SJCRH30 (cell line): Measurements from ENCODE around the gene TMPRSS3. TPM values are rescaled to one million over a fixed set of nuclear protein-coding genes. Genes with fewer than 3 reads are reported as not detected.

Experiments used
- DNase-seq, 2 experiments: peaks; one replicate each; pipeline ENCODE4 v3.0.0-alpha.2; 2015 to 2020
- H3K27ac ChIP-seq: fragments of 250-450 bp; sonication (Bioruptor Pico); 2 replicates; pipeline ENCODE4 v1.5.1; 2020; ENCODE audit warnings: mild to moderate bottlenecking, moderate library complexity
- H3K27me3 ChIP-seq: fragments of 250-450 bp; sonication (Bioruptor Pico); 2 replicates; pipeline ENCODE4 v1.5.1; 2020; ENCODE audit warnings: mild to moderate bottlenecking, moderate library complexity
- H3K36me3 ChIP-seq: fragments of 250-450 bp; sonication (Bioruptor Pico); 2 replicates; pipeline ENCODE4 v1.5.1; 2020; ENCODE audit warnings: mild to moderate bottlenecking, moderate library complexity
- H3K4me1 ChIP-seq: fragments of 250-450 bp; sonication (Bioruptor Pico); 2 replicates; pipeline ENCODE4 v1.5.1; 2020; ENCODE audit warnings: mild to moderate bottlenecking, moderate library complexity
- H3K4me3 ChIP-seq: fragments of 250-450 bp; sonication (Bioruptor Pico); 2 replicates; pipeline ENCODE4 v1.5.1; 2020; ENCODE audit warnings: mild to moderate bottlenecking, moderate library complexity
- H3K9me3 ChIP-seq: fragments of 250-450 bp; sonication (Bioruptor Pico); replicated peaks from 2 replicates; pipeline ENCODE4 v1.5.1; 2020; ENCODE audit warnings: mild to moderate bottlenecking, moderate library complexity
- total RNA-seq: library from RNA; depleted of rRNA; stranded (reverse); fragments of >200 nt; shearing (Covaris generic); gene quantifications from 2 replicates; pipeline ENCODE4 v1.2.3, GENCODE V29; 2014

TMPRSS3 gene
- total RNA-seq, 1 experiment from 2014 or later, result not detected

DNA sequence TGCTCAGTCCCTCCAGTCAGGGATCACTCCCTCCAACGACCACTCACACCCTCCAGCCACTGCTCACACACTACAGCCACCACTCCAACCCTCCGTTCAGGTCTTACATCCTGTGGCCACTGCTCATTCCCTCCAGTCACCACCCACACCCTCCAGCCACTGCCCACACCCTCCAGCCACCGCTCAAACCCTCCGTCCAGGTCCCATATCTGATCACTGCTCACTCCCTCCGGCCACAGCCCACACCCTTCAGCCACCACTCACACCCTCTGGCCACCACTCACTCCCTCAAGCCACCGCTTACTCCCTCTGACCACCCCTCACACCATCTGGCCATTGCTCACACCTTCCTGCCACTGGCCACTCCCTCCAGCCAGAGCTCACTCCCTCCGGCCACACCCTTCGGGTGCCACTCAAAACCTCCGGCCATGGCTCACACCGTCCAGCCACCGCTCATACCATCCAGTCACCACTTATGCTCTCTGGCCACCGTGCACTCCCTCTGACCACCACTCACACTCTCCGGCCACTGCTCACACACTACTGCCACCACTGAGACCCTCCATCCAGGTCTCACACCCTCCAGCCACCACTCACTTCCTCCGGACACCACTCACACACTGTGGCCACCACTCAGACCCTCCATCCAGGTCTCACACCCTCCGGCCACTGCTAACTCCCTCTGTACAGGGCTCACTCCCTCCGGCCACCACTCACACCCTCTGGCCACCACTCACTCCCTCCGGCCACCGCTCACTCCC is 24.8 kb downstream of the TMPRSS3 start:
- Histone ChIP-seq H3K27me3 (no peaks in the 10 kb centered on the region), H3K36me3 (no peaks in the 10 kb centered on the region), H3K4me1 (no peaks in the 10 kb centered on the region), H3K27ac (no peak overlapping the region), H3K4me3 (no peak overlapping the region), H3K9me3 (no peaks in the 10 kb centered on the region)
- DNase-seq, result no peak

GRCh38 chr21:42369821-42370220 is 26.0 kb downstream of the TMPRSS3 start:
- Histone ChIP-seq H3K27ac (no peak overlapping the region), H3K27me3 (peaks cover 3% of the 10 kb centered on the region; the same call in 1 of the 2 replicates), H3K9me3 (no peaks in the 10 kb centered on the region), H3K4me3 (no peak overlapping the region), H3K4me1 (no peaks in the 10 kb centered on the region), H3K36me3 (no peaks in the 10 kb centered on the region)
- no peak for DNase-seq

DNA sequence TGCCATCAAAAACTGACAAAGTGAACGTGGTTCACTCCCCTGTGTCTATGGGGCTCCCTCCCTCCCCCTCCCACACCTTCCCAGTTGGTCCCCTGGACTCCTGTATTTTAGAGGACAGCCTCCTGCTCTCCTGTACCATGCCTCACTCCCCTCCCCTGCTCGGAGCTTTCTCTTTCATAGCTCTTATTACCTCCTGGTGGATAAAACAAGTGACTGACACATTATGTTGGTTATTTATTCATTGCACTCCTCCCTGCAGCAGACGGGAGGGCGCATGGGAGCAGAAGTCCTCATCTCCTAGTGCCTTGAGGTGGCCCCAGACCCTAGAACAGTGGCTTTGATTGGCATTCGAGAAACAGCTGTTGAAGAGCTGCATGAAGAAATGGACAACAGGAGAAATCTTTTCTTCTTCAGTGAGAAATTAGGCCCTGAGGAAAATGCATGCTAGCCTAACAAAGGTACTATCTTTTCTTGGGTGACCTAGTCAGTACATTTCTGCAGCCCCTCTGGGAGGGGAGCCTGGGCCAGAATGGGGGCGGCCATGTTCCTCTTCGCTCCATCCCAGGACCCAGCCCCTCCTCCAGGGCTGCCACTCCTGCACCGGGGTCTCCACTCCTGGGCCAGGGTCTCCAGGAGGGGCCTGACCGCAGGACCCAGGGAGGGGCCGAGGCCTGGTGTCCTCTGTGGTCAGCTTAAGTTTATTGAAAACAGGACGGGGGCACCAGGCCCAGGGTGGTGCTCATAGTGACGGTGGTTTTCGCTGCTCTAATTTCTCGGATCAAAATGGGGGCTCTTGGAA is 28.3 kb downstream of the TMPRSS3 start:
- H3K36me3 ChIP-seq, result no peaks in the 10 kb centered on the region
- no peak overlapping the region for H3K27ac ChIP-seq
- H3K9me3 ChIP-seq, result no peaks in the 10 kb centered on the region
- H3K4me3 ChIP-seq, result no peak overlapping the region
- peaks cover 11% of the 10 kb centered on the region; the same call in 1 of the 2 replicates for H3K27me3 ChIP-seq
- no peak for DNase-seq
- no peaks in the 10 kb centered on the region for H3K4me1 ChIP-seq

DNA sequence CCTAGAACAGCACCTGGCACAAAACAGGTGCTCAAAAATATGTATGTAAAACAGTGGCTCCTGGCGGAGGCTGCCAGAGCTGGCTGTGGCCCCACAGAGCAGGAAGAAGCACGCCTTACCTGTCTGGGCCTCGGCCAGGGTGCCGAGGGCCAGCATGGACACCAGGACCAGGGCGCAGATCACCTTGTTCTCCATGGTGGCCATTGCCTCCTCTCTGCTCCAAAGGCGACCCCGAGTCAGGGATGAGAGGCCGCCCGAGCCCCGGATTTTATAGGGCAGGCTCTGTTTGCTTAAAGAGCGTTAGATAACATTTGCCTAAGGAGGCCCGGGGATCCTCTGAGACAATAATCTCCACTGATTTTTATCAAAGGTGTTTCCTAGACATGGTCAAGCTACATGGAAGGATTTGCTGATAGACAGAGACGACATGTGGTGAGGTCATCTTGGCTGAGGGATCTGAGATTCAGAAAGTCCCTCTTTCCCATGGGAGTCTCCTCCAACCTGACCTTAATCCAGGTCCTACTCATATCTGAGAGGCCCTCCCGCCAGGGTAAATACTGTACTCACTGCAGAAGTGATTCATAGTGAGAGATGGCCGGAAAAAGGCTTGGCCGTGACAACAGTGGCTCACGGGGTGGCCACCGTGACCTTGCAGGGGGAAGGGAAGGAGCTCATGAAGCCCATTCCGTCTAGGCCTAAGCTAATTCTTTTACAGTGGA is 29.4 kb downstream of the TMPRSS3 start, which contains the start of gene TFF1:
TSS of gene TFF1 (minus strand) at position 244 of the 719 bp plus-strand sequence. CDS start at position 204, 40 bp downstream.
- H3K4me3 ChIP-seq, result no peak within 1 kb of the TSS
- H3K36me3 ChIP-seq, result no peaks in the 10 kb centered on the region
- H3K27me3 ChIP-seq, result peaks cover 11% of the 10 kb centered on the region; the same call in 1 of the 2 replicates
- no peaks in the 10 kb centered on the region for H3K4me1 ChIP-seq
- no peak within 1 kb of the TSS for H3K27ac ChIP-seq
- H3K9me3 ChIP-seq, result no peaks in the 10 kb centered on the region
- no peak for DNase-seq

DNA sequence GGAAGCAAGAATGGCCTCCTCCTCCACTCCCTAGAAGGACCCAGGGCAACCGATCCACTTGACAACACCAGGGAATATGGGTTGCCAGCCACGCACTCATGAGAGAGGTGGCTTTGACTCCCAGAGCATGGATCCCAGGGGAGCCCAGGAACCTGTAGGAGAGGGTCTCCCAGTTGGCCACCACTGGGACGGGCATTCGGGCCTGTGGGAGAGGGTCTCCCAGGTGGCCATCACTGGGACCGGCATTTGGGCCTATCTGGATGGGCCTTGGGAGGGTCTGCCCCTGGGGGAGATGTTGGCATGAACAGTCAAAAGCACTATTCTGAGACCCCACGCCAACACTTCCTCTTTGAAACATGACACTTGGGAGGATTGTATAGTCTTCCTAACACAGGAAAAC is 30.1 kb downstream of the TMPRSS3 start:
- H3K36me3 ChIP-seq, result no peaks in the 10 kb centered on the region
- H3K27me3 ChIP-seq, result peaks cover 11% of the 10 kb centered on the region; the same call in 1 of the 2 replicates
- no peaks in the 10 kb centered on the region for H3K4me1 ChIP-seq
- no peaks in the 10 kb centered on the region for H3K9me3 ChIP-seq
- no peak overlapping the region for H3K4me3 ChIP-seq
- H3K27ac ChIP-seq, result no peak overlapping the region
- no peak for DNase-seq

- H3K4me1 ChIP-seq, result no peaks in the 10 kb centered on the region
- no peaks in the 10 kb centered on the region for H3K9me3 ChIP-seq
- peaks cover 11% of the 10 kb centered on the region; the same call in 1 of the 2 replicates for H3K27me3 ChIP-seq
- DNase-seq, result no peak
- no peak overlapping the region for H3K27ac ChIP-seq
- H3K4me3 ChIP-seq, result no peak overlapping the region
- H3K36me3 ChIP-seq, result no peaks in the 10 kb centered on the region
Measured at GRCh38 chr21:42364304-42364865, 31.5 kb downstream of the TMPRSS3 start.

- no peaks in the 10 kb centered on the region for H3K9me3 ChIP-seq
- H3K4me3 ChIP-seq, result no peak overlapping the region
- DNase-seq, result no peak
- peaks cover 11% of the 10 kb centered on the region; the same call in 1 of the 2 replicates for H3K27me3 ChIP-seq
- no peaks in the 10 kb centered on the region for H3K4me1 ChIP-seq
- H3K36me3 ChIP-seq, result no peaks in the 10 kb centered on the region
- H3K27ac ChIP-seq, result no peak overlapping the region
Measured at GRCh38 chr21:42363312-42363711, 32.5 kb downstream of the TMPRSS3 start.

DNA sequence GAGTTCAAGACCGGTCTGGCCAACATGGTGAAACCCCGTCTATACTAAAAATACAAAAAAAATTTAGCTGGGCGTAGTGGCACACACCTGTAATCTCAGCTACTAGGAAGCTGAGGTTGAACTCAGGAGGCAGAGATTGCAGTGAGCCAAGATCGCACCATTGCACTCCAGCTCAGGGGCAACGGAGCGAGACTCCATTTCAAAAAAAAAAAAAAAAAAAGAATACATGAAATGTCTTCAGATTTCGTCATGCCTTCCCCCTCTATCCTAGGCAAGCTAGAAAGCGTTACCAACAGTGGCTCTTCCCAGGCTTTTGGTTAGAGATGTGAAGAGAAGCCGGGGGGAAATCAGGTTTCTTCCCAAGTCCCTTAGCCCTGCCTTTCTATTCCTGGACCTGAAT is 33.2 kb downstream of the TMPRSS3 start:
- Histone ChIP-seq H3K27me3 (peaks cover 11% of the 10 kb centered on the region; the same call in 1 of the 2 replicates), H3K27ac (no peak overlapping the region), H3K4me3 (no peak overlapping the region), H3K9me3 (no peaks in the 10 kb centered on the region), H3K4me1 (no peaks in the 10 kb centered on the region), H3K36me3 (no peaks in the 10 kb centered on the region)
- DNase-seq, result no peak

DNA sequence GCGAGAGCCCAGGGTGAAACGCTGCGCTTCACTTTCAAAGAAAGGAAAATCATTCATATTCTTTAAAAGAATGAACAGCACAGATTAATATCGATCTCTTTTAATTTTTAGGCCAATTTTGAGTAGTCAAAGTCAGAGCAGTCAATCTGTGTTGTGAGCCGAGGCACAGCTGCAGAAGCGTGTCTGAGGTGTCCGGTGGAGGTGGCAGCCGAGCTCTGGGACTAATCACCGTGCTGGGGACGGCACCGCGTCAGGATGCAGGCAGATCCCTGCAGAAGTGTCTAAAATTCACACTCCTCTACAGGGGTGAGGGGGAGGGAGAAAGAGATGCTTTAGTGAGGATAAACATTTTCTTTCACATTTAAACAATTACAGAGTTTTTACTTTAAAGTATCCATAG is 33.7 kb downstream of the TMPRSS3 start:
- no peak overlapping the region for H3K4me3 ChIP-seq
- peaks cover 11% of the 10 kb centered on the region; the same call in 1 of the 2 replicates for H3K27me3 ChIP-seq
- no peak overlapping the region for H3K27ac ChIP-seq
- no peaks in the 10 kb centered on the region for H3K9me3 ChIP-seq
- H3K4me1 ChIP-seq, result no peaks in the 10 kb centered on the region
- no peak for DNase-seq
- H3K36me3 ChIP-seq, result no peaks in the 10 kb centered on the region

DNA sequence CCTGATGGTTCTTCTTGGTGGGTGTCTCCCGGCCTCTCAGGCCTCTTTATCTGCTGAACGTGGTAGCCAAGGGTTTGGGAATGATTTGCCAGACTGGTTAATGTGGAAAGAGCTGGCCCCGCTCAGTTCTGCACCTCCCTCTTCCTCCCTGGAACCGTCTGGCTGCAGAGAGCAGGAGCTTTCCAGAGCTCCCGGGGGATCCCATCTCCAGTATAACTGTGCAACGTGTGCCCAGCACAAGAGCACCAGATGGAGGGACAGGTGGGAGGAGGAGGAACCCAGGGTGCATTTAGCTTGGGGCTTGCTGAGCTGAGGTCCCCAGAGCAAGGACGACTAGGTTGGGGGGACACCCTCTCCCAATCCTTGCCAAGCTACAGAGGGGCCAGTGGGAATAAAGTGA is 34.6 kb downstream of the TMPRSS3 start:
- Histone ChIP-seq H3K4me1 (no peaks in the 10 kb centered on the region), H3K4me3 (no peak overlapping the region), H3K27ac (no peak overlapping the region), H3K36me3 (no peaks in the 10 kb centered on the region), H3K9me3 (no peaks in the 10 kb centered on the region), H3K27me3 (peaks cover 11% of the 10 kb centered on the region; the same call in 1 of the 2 replicates)
- no peak for DNase-seq

GRCh38 chr21:42360317-42360716 is 35.5 kb downstream of the TMPRSS3 start:
- Histone ChIP-seq H3K9me3 (no peaks in the 10 kb centered on the region), H3K27me3 (peaks cover 9% of the 10 kb centered on the region; the same call in 1 of the 2 replicates), H3K4me3 (no peak overlapping the region), H3K27ac (no peak overlapping the region), H3K4me1 (no peaks in the 10 kb centered on the region), H3K36me3 (no peaks in the 10 kb centered on the region)
- no peak for DNase-seq

DNA sequence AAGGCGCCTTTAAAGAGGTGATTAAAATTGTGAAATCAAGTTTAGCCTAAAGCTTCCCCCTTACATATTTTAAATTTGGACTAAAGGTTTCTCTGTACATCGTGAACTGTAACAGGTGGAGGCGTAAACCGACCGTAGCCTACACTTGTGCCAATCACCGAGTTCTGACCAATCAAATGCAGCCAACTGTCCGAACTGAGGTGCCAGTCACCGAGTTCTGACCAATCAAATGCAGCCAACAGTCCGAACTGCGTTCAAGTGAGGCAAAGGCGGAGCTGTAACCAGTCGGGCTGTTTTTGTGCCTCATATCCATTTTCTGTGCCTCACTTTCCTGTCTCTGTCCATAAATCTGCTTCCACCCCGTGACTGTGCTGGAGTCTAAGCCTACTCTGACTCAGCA is 36.9 kb downstream of the TMPRSS3 start:
- no peaks in the 10 kb centered on the region for H3K4me1 ChIP-seq
- H3K27ac ChIP-seq, result no peak overlapping the region
- no peaks in the 10 kb centered on the region; the same call in 1 of the 2 replicates for H3K9me3 ChIP-seq
- no peaks in the 10 kb centered on the region for H3K36me3 ChIP-seq
- no peak for DNase-seq
- H3K4me3 ChIP-seq, result no peak overlapping the region
- peaks cover 8% of the 10 kb centered on the region; the same call in 1 of the 2 replicates for H3K27me3 ChIP-seq

- Histone ChIP-seq H3K4me3 (no peak overlapping the region), H3K27ac (no peak overlapping the region), H3K4me1 (no peaks in the 10 kb centered on the region), H3K36me3 (no peaks in the 10 kb centered on the region), H3K27me3 (peaks cover 5% of the 10 kb centered on the region; the same call in 1 of the 2 replicates), H3K9me3 (no peaks in the 10 kb centered on the region; the same call in 1 of the 2 replicates)
- DNase-seq, result no peak
Measured at GRCh38 chr21:42358261-42358660, 37.6 kb downstream of the TMPRSS3 start.

- Histone ChIP-seq H3K36me3 (no peaks in the 10 kb centered on the region), H3K9me3 (no peaks in the 10 kb centered on the region; the same call in 1 of the 2 replicates), H3K27me3 (no peaks in the 10 kb centered on the region), H3K27ac (no peak overlapping the region), H3K4me3 (no peak overlapping the region), H3K4me1 (no peaks in the 10 kb centered on the region)
- DNase-seq, result no peak
Measured at GRCh38 chr21:42357307-42357706, 38.5 kb downstream of the TMPRSS3 start.
